Measurements from ENCODE around the gene ADCY6.
A peak's percentile ranks its signal among the peaks of the same experiment; 100 is the strongest.

ADCY6 gene

DNA sequence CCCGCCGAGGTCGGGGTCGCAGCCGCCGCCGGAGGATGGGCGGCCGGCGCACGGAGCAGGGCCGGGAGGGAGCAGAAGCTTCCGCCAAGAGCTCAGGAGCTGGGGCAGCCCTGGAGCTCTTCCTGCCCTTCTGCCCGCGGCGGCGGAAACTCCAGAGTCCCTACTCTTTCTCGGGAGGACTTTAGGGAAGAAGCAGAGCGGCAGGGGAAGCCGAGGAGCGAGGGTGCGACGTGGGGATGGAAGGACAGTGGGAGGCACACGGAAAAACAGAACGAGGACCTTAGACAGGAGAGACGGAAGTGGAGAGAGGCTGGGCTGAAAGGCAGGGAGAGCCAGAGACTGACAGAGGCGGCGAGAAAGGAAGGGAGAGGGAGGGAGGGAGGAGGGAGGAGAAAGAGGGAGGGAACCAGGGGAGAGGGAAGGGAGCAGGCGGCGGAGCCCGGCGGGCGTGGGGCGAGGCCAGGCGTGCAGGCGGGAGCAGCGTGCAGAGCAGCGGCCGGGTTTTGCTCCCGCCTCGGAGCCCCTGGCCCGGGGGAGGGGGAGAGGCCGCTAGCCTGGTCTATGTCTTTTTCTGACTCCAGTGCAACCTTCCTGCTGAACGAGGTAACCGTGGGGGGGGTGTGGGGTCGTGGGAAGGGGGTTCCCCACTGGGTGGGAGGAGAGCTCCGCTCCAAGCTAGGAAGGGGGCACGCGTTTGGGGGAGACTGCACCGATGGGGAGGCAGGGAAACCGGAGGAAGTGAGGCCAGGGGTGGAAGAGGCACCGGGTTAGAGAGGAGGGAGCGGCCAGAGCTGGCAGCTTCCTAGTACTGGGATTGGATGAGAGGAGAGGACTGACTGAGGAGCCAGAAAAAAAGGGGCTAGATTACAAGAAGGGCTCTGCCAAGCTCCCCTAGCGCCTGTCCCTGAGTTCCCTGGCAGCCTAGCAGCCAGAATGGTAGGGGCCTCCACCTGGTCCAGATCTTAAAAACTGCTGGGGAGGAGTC lies 26.5 kb upstream of the ADCY6 start:
- peak; percentile 41 for DNase-seq

- peak; percentile 90 for DNase-seq
These were observed 25.6 kb upstream of the ADCY6 start for GRCh38 chr12:48814262-48815125.

DNA sequence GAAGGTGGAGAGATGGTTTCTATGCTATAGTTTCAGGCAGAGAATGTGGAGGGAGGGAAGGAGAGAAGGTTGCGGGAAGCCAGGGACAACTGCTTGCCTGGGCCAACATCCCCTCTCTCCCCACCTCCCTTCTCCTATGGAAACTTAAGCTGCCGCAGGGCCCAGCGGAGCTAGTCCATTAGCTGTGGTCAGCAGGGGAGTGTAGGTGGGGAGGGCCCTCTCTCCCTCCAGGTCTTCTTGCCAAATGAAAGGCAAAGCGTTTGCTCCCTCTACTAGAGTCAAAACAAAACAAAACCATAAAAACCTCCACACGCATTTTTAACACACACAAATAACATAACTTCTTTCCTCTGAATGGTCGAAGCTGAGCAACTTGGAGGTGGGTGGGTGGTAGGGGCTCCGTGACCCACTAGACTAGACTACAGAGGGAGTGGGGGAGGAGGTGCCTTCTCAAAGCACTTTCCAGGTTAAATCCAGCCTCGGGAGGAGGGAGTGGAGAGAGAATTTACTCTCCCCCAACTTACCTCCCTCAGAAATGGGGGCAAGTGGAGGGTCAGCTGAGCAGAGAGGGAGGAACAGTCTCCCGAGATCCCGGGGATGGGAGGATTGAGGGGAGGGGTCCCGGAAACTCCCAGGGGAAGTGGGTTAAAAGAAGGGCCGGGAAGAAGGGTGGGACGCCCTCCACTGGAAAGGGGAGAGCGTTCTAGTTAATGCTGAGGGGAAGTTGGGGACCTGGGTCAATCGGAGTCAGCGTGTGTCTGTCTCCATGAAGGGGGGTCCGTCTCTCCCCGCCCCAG lies 24.8 kb upstream of the ADCY6 start:
- DNase-seq, result no peak

GRCh38 chr12:48812389-48812788 lies 23.5 kb upstream of the ADCY6 start:
- DNase-seq, result no peak

DNA sequence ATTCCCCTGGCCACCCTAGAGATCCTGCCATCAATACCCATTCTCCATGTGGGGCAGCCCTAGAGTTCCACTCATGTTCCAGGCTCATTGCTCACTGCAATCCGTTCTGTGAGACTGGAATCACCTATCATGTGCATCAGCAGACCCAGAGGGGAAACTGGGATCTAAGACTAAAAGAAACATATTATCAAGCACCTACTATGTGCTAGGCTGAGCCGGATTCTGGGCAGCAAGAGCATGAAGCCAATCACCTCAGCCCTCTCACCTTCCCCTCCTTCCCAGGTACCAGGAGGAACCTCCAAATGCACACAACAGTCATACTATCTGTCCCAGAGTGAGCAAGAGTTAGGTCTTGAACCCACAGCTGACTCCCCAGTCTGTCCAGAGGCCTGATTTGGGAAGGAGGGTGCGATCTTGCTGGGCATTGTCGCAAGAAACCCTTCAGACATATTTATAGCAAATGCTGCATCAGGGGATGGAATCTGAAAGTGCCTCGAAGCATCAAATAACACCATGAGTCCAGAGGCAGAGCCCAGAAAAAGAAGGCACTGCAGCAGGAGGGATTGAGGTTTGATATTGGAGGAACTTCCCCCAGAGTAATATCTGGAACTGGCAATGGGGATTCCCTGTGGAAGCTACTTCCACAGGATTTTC lies 22.7 kb upstream of the ADCY6 start:
- DNase-seq, result no peak

GRCh38 chr12:48810903-48811431 lies 22.1 kb upstream of the ADCY6 start:
- no peak for DNase-seq

- no peak for DNase-seq
These were observed 19.1 kb upstream of the ADCY6 start for GRCh38 chr12:48807981-48808380.

- no peak for DNase-seq
These were observed 14.8 kb upstream of the ADCY6 start for GRCh38 chr12:48803675-48804074.

- DNase-seq, result no peak
These were observed 12.1 kb upstream of the ADCY6 start for GRCh38 chr12:48800971-48801370.

DNA sequence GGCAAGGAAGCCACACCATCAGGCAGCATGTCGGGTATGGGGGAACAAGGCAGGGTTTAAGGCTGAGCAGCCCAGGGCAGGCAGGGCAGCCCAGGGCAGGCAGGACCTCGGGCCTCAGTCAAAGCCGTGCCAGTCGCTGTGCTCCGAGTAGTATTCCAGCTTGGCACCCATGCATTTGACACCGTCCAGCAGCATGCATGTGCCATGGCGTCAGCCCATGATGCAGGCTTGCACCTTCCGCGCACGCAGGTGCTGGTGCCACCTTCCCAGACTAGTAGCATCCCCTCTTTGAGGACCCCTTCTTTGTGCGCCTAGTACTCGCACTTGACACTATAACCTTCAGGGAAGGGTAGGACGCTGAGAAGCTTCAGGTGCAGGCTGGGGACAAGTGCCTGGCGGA lies 11.6 kb upstream of the ADCY6 start:
- DNase-seq, result no peak

DNA sequence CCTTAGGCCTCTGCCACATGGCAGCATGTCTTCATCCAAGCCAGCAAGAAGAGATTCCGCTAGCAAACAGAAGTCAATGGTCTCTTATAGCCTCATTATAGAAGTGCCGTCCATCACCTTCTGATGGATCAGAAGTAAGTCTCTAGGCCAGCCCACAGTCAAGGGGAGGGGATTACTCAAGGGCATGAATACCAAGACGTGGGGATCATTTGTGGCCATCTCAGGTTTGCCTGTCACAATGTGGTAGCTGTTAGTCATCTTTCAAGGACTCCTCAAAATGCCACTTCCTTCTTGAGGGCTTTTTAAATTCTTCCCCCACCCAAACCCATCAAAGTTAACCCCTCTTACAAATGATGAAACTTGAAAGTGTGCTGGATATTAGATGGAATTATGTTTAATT lies 8.1 kb upstream of the ADCY6 start:
- DNase-seq, result no peak

DNA sequence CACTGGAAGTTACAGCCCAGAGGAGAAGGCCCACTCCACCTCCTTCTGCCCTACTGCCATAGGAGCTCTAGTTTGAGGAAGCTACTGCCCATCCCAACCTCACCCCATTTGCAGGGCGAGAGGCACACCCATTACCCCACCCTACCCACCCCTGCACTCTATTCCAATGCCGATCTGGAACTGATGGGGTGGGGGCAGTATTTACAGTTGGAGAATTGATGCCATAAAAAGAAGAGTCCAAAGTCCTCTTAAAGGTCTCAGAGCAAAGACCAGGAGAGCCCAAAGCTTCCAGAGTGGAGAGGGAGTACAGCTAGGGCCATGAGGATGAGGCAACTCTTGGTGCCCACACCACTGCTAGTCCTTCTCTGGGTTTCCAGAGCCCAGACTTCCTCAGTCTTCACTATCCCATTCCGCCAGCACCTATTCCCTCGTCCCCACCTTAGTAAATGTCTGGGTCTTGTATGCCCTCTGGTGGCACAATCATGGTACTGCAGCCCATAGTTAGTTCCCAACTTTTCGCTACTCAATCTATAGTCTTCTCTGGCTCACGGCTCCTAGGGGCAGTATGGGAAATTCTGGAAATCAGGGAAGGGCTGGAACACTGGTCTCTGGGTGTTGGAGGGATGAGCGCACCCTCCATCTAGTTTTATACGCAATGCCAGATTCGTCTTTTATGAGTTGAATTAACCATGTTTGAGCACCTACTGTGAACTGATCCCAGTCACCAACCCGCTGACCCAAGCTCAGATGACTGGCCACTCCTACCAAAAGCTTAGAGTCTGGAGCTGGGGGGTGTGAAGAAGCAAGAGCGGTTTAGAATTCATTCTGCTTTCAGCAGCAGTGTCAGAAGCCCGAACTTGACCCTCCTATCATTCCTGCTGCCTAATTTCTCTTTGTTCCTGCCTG lies 6.9 kb upstream of the ADCY6 start:
- DNase-seq, result peak; percentile 53

GRCh38 chr12:48794870-48795269 lies 6.0 kb upstream of the ADCY6 start:
- DNase-seq, result no peak

GRCh38 chr12:48793696-48794095 lies 4.8 kb upstream of the ADCY6 start:
- DNase-seq, result no peak

DNA sequence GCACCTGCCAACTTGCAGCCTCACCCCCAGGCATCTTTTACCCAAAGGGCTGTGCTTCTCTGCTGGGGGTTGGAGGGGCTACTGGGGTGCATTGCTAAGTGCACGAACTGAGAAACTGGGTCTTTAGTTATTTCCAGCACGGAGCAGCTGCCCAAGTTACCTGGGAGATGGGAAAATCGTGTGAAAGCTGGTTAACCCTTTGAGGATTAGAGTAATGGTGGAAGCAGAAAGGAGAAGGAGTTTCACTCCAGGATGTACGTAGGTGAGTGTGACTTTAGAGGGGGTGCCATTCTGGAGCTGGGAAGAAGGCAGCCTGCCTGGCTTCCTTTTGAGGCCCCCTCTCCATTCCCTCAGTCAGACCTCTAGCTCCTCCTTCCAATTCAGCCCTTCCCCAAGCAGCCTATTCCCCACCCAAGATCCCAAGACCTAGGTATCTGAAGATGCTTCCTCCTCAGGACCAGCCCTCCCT lies 1.0 kb upstream of the ADCY6 start:
- DNase-seq, result no peak

DNA sequence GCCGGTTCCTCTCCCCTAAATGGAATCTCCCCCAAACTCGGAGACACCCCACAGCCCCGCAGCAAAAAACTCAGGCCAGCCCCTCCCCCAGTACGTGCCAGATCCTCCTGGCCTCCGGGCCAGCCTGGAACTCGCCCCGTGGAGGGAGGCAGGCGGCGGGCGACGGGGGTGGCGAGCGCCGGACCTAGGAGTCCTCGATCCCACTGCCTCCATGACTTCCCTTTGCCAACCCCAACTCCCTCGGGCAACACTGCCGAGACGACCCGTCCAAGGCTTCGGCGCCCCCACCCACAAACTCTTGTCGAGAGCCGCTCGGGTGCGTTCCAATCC lies 400 bp downstream of the ADCY6 start:
- DNase-seq, result no peak

GRCh38 chr12:48787791-48788523 lies 932 bp downstream of the ADCY6 start:
- DNase-seq, result no peak

GRCh38 chr12:48786591-48787544 lies 2.0 kb downstream of the ADCY6 start:
- no peak for DNase-seq

- no peak for DNase-seq
These were observed 5.5 kb downstream of the ADCY6 start for GRCh38 chr12:48783432-48783831.
